H1 (cell line): Measurements from ENCODE around the gene EPG5. TPM values are rescaled to one million over a fixed set of nuclear protein-coding genes. Genes with fewer than 3 reads are reported as not detected.

Source experiments
- CTCF ChIA-PET: fragments of 300-600 bp; sonication (Branson Sonifier 250); formaldehyde crosslinking; loops from one replicate; lab custom pipeline; 2021; ENCODE audit not compliant: partially characterized antibody; lab: Charles Lee
- POLR2A ChIA-PET: fragments of 300-600 bp; sonication (Branson Sonifier 250); formaldehyde crosslinking; loops from one replicate; lab custom pipeline; 2021; ENCODE audit warnings: inconsistent platforms; ENCODE audit not compliant: partially characterized antibody; lab: Charles Lee
- DNase-seq, 2 experiments: peaks; one replicate each; pipeline versions ENCODE4 v3.0.0 to v3.0.0-alpha.2; 2010 to 2022; ENCODE audit warnings: low spot score in 2 of 2, low read depth in 1 of 2, mixed read lengths in 1 of 2
- FAIRE-seq: peaks from 2 replicates; lab custom pipeline; 2011; peaks lifted over from hg19 to GRCh38; lab: Jason Lieb, UNC
- H2AFZ ChIP-seq: 2 replicates; pipeline ENCODE4 v1.8.1; 2012; ENCODE audit warnings: low read length, inconsistent platforms
- H2AK5ac ChIP-seq: 2 replicates; pipeline ENCODE4 v1.6.1; 2013; ENCODE audit warnings: low read depth, low read length
- H2BK120ac ChIP-seq: replicated peaks from 2 replicates; pipeline ENCODE3; 2013; ENCODE audit warnings: low read depth, low read length, inconsistent platforms
- H2BK12ac ChIP-seq: 2 replicates; pipeline ENCODE4 v1.6.1; 2013; ENCODE audit warnings: low read depth, low read length
- H2BK15ac ChIP-seq: 2 replicates; pipeline ENCODE4 v1.6.1; 2013; ENCODE audit warnings: low read length
- H2BK20ac ChIP-seq: 2 replicates; pipeline ENCODE4 v1.6.1; 2013; ENCODE audit warnings: low read length
- H2BK5ac ChIP-seq: 2 replicates; pipeline ENCODE4 v1.6.1; 2013; ENCODE audit warnings: low read depth, low read length
- H3K14ac ChIP-seq: 2 replicates; pipeline ENCODE4 v1.6.1; 2013; ENCODE audit warnings: inconsistent platforms; ENCODE audit not compliant: insufficient read length
- H3K18ac ChIP-seq: 2 replicates; pipeline ENCODE4 v1.6.1; 2013; ENCODE audit warnings: low read length; ENCODE audit errors: extremely low read depth
- H3K23ac ChIP-seq: 2 replicates; pipeline ENCODE4 v1.6.1; 2013; ENCODE audit warnings: inconsistent platforms; ENCODE audit not compliant: insufficient read length
- H3K23me2 ChIP-seq: 2 replicates; pipeline ENCODE4 v1.6.1; 2013; ENCODE audit warnings: low read depth, low read length
- H3K27ac ChIP-seq: 2 replicates; pipeline ENCODE4 v1.6.1; 2011; ENCODE audit warnings: low read depth, low read length, inconsistent platforms
- H3K27me3 ChIP-seq, 4 experiments: replicated peaks in 1 of 4; 1 replicate in 1 of 4; 2 replicates in 3 of 4; pipeline versions ENCODE4 v1.6.1 to v1.8.1; 2011 to 2013; ENCODE audit warnings: low read length in 3 of 4, mild to moderate bottlenecking in 3 of 4, inconsistent platforms in 2 of 4, mixed read lengths in 2 of 4, moderate library complexity in 1 of 4; ENCODE audit not compliant: control insufficient read depth in 3 of 4, insufficient read depth in 3 of 4; ENCODE audit errors: extremely low read depth in 1 of 4
- H3K36me3 ChIP-seq, 4 experiments: 2 replicates each; pipeline versions ENCODE4 v1.6.1 to v1.8.1; 2011 to 2013; ENCODE audit warnings: mild to moderate bottlenecking in 4 of 4, low read length in 3 of 4, moderate library complexity in 2 of 4, control low read depth in 1 of 4, inconsistent platforms in 1 of 4; ENCODE audit not compliant: insufficient read depth in 4 of 4, control insufficient read depth in 2 of 4
- H3K4ac ChIP-seq: replicated peaks from 2 replicates; pipeline ENCODE3; 2013; ENCODE audit warnings: low read length, low read depth, mixed read lengths, inconsistent platforms; ENCODE audit not compliant: insufficient read length
- H3K4me1 ChIP-seq, 4 experiments: replicated peaks in 1 of 4; 1 replicate in 1 of 4; 2 replicates in 3 of 4; pipeline versions ENCODE4 v1.6.1 to v1.8.1; 2011 to 2013; ENCODE audit warnings: low read length in 3 of 4, inconsistent platforms in 2 of 4, mixed read lengths in 1 of 4; ENCODE audit not compliant: insufficient read depth in 4 of 4, control insufficient read depth in 3 of 4
- H3K4me2 ChIP-seq, 2 experiments: 2 replicates each; pipeline versions ENCODE4 v1.6.1 to v1.8.1; 2011 to 2013; ENCODE audit warnings: low read depth in 2 of 2, low read length in 2 of 2, control low read depth in 1 of 2, inconsistent platforms in 1 of 2, mild to moderate bottlenecking in 1 of 2; ENCODE audit not compliant: insufficient read depth in 1 of 2
- H3K4me3 ChIP-seq, 4 experiments: fragments of 200-600, 300-600 bp in 1 of 4; sonication (generic), shearing (Covaris generic), sonication (Bioruptor Twin) in 1 of 4; 2 replicates each; pipeline versions ENCODE4 v1.5.1 to v1.8.1; 2011 to 2016; ENCODE audit warnings: low read length in 4 of 4, low read depth in 3 of 4, control low read depth in 2 of 4, inconsistent platforms in 2 of 4, mild to moderate bottlenecking in 2 of 4, mixed read lengths in 1 of 4, moderate library complexity in 1 of 4; ENCODE audit not compliant: insufficient read depth in 2 of 4; ENCODE audit errors: extremely low read depth in 1 of 4
- H3K56ac ChIP-seq: replicated peaks from 2 replicates; pipeline ENCODE3; 2013; ENCODE audit warnings: low read depth, mild to moderate bottlenecking, mixed read lengths, low read length, inconsistent platforms; ENCODE audit not compliant: insufficient read length
- H3K79me1 ChIP-seq: 2 replicates; pipeline ENCODE4 v1.6.1; 2013; ENCODE audit warnings: low read depth, low read length, control low read depth
- H3K79me2 ChIP-seq, 2 experiments: 2 replicates each; pipeline versions ENCODE4 v1.6.1 to v1.8.1; 2012 to 2013; ENCODE audit warnings: low read length in 2 of 2, mild to moderate bottlenecking in 2 of 2, inconsistent platforms in 1 of 2; ENCODE audit not compliant: insufficient read depth in 2 of 2, control insufficient read depth in 1 of 2
- H3K9ac ChIP-seq, 4 experiments: replicated peaks in 1 of 4; 1 replicate in 1 of 4; 2 replicates in 3 of 4; pipeline versions ENCODE4 v1.6.1 to v1.8.1; 2011 to 2013; ENCODE audit warnings: low read depth in 3 of 4, low read length in 3 of 4, control low read depth in 2 of 4, mild to moderate bottlenecking in 2 of 4, moderate library complexity in 2 of 4, inconsistent platforms in 1 of 4; ENCODE audit errors: extremely low read depth in 1 of 4
- H3K9me3 ChIP-seq, 2 experiments: 2 replicates each; pipeline versions ENCODE4 v1.6.1 to v1.8.1; 2012 to 2013; ENCODE audit warnings: mild to moderate bottlenecking in 2 of 2, moderate library complexity in 2 of 2, control low read depth in 1 of 2, inconsistent platforms in 1 of 2, low read depth in 1 of 2, low read length in 1 of 2, mixed read lengths in 1 of 2; ENCODE audit not compliant: insufficient read depth in 2 of 2
- H4K20me1 ChIP-seq, 2 experiments: replicated peaks in 1 of 2; 2 replicates each; pipeline versions ENCODE3 to v1.8.1; 2011 to 2013; ENCODE audit warnings: inconsistent platforms in 2 of 2, low read length in 2 of 2, mild to moderate bottlenecking in 1 of 2; ENCODE audit not compliant: insufficient read depth in 2 of 2, control insufficient read depth in 1 of 2
- H4K5ac ChIP-seq: 2 replicates; pipeline ENCODE4 v1.6.1; 2013; ENCODE audit warnings: low read length, low read depth, mixed read lengths, inconsistent platforms; ENCODE audit not compliant: insufficient read length
- H4K8ac ChIP-seq: 2 replicates; pipeline ENCODE4 v1.8.0; 2013; ENCODE audit warnings: mild to moderate bottlenecking, moderate library complexity, low read length, inconsistent platforms; ENCODE audit not compliant: insufficient read depth; ENCODE audit errors: extremely low read depth
- H4K91ac ChIP-seq: replicated peaks from 2 replicates; pipeline ENCODE3; 2013; ENCODE audit warnings: low read length, mixed read lengths, inconsistent platforms; ENCODE audit not compliant: insufficient read length
- EGR1 ChIP-seq: IDR thresholded peaks from 2 replicates; pipeline ENCODE4 v1.6.1; 2011; ENCODE audit warnings: low read depth, low read length, borderline replicate concordance
- FOSL1 ChIP-seq: IDR thresholded peaks from 2 replicates; pipeline ENCODE4 v1.6.1; 2011; ENCODE audit warnings: mild to moderate bottlenecking, low read depth, low read length, moderate library complexity; ENCODE audit not compliant: insufficient read depth
- GABPA ChIP-seq: IDR thresholded peaks from 2 replicates; pipeline ENCODE4 v1.6.1; 2011; ENCODE audit warnings: mild to moderate bottlenecking, low read length, moderate library complexity, borderline replicate concordance; ENCODE audit not compliant: insufficient read depth
- RNF2 ChIP-seq: fragments of 200-900, 300-1000 bp; sonication (generic); IDR thresholded peaks from 2 replicates; pipeline ENCODE4 v1.7.1; 2016; ENCODE audit warnings: borderline replicate concordance, low read depth, mild to moderate bottlenecking, antibody characterized with exemption, low read length; ENCODE audit not compliant: poor library complexity, severe bottlenecking; ENCODE audit errors: missing control alignments
- SAP30 ChIP-seq: fragments of 300-600 bp; sonication (generic); IDR thresholded peaks from 2 replicates; pipeline ENCODE4 v1.7.1; 2012; ENCODE audit warnings: low read length, moderate library complexity, mild to moderate bottlenecking, inconsistent platforms; ENCODE audit not compliant: insufficient read depth, insufficient replicate concordance
- SP2 ChIP-seq: IDR thresholded peaks from 2 replicates; pipeline ENCODE4 v1.6.1; 2012; ENCODE audit warnings: mild to moderate bottlenecking, low read length, inconsistent platforms
- WGBS, 2 experiments: shearing (Covaris generic) in 1 of 2; methylation state at CpG; one replicate each; pipeline versions ENCODE4 v1.1.6 to v1.1.7; 2013 to 2015; ENCODE audit warnings: low lambda C conversion rate in 2 of 2, mixed read lengths in 2 of 2, inconsistent platforms in 1 of 2, low coverage in 1 of 2, missing lambda C conversion rate in 1 of 2; ENCODE audit not compliant: insufficient replicate concordance in 2 of 2, insufficient coverage in 1 of 2, insufficient read length in 1 of 2; ENCODE audit errors: extremely low coverage in 1 of 2, missing lambda C conversion rate in 1 of 2; 5-methylcytosine and 5-hydroxymethylcytosine counted together
- polyA plus RNA-seq, 7 experiments: library from polyadenylated mRNA; depleted of rRNA in 3 of 7; stranded (reverse) in 5 of 7; unstranded in 2 of 7; fragments of >200 nt in 5 of 7; fragments of 200-250 nt in 2 of 7; gene quantifications; 1 replicate in 5 of 7; 2 replicates in 1 of 7; 4 replicates in 1 of 7; pipeline versions ENCODE4 v1.2.1 to v1.2.3, GENCODE V29; 2011 to 2013; ENCODE audit warnings: missing spikeins in 2 of 7, mixed read lengths in 2 of 7
- total RNA-seq: library from RNA; stranded (reverse); fragmentation: NEBNext Ultra II Directional; extraction: Animal tissue kit (Norgen Biotek cat#: 25700); gene quantifications from 2 replicates; pipeline ENCODE4 v1.2.1, GENCODE V29; 2021

EPG5 gene
- total and polyA plus RNA-seq, 2 of the 8 experiments (the other 6 are each of a cell fraction or from before 2014, with no cell fraction given) = 14.1 to 18.3 TPM

DNA sequence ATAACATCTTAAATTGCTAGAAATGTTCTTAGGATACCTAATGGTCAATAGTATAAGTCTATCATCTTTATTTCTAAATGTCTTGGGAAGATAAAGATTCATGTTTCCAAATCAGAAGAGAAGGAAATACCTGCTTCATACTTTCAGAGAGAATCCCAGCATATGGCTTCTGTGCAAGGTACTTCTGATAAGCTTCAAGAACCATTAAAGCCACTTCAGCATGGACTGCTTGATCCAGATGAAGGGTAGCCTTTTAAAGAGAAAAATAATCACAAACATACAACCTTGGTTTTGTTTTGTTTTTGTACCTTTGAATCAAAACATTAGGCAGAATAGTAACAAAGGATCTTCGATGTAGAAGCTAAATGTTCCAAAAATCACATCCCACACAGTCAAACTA, 44.0 kb downstream of the EPG5 start:
- Histone ChIP-seq H3K27me3 (no peaks in the 10 kb centered on the region), H3K23ac (no peak overlapping the region), H4K20me1 (no peaks in the 10 kb centered on the region), H3K14ac (no peak overlapping the region), H3K9ac (no peak overlapping the region), H3K56ac (no peak overlapping the region), H4K5ac (no peak overlapping the region), H3K18ac (no peak overlapping the region), H3K79me1 (no peaks in the 10 kb centered on the region), H4K91ac (no peak overlapping the region), H4K8ac (no peak overlapping the region), H3K4me2 (no peak overlapping the region), H3K27ac (no peak overlapping the region), H2BK120ac (no peak overlapping the region), H2BK12ac (no peak overlapping the region), H3K4ac (no peak overlapping the region), H3K9me3 (no peaks in the 10 kb centered on the region), H2BK5ac (no peak overlapping the region), H3K23me2 (no peaks in the 10 kb centered on the region; the same call in 1 of the 2 replicates), H2BK20ac (no peak overlapping the region), H2AFZ (no peak overlapping the region), H3K79me2 (no peaks in the 10 kb centered on the region), H2AK5ac (no peak overlapping the region), H2BK15ac (no peak overlapping the region), H3K4me3 (no peak overlapping the region), H3K36me3 (peaks cover 5 to 23% (median 14%) of the 10 kb centered on the region in 4 experiments; a peak in 7 of 8 replicates), H3K4me1 (no peaks in the 10 kb centered on the region)
- FAIRE-seq (no peak), DNase-seq (no peak)
- ChIA-PET POLR2A (interaction anchor here (0.6 kb wide), 1 partner anchor 13 kb away, joined by 3 read pairs; no protein-coding TSS in a partner anchor), CTCF (interaction anchor here (0.8 to 3.3 kb wide), 8 partner anchors 9 to 261 kb away, joined by 3 to 14 read pairs (median 4); no protein-coding TSS in a partner anchor)
- TF ChIP-seq SP2 (no peak), EGR1 (no peak), RNF2 (no peak), SAP30 (no peak), FOSL1 (no peak), GABPA (no peak)
- 91% methylated on average over 1 of the region's 1 CpG; no CpG with 5 or more reads in 1 of the 2 experiments for WGBS, 2 experiments
